ENCODE results near the gene ALG9. TPM values are rescaled to one million over a fixed set of nuclear protein-coding genes. Genes with fewer than 3 reads are reported as not detected.

Gene ALG9
- total RNA-seq, 2 donors from 2014 or later = 25.9 to 60.3 TPM

DNA sequence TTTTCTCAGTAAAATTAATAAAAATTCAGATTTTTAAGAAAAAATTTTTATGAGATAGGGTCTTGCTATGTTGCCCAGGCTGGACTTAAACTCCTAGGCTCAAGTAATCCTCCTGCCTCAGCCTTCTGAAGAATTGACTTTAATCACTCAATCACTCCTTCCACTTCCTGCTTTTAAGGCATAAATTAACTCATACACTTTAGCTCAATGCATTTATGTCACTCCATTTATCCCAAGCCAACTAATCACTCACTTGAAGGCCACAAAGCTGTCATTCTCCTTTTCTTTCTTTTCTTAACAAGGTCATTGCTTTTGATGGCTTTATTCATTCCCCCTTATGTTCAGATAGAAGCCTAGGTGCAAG, 877 bp downstream of the ALG9 start:
- Histone ChIP-seq H3K27me3 (no peaks in the 10 kb centered on the region), H3K4me1 (peaks cover 17% of the 10 kb centered on the region), H3K27ac (peak overlapping the region; percentile 84 to 92 (median 88)), H3K4me3 (peak overlapping the region; percentile 67 to 86), H3K9me3 (no peaks in the 10 kb centered on the region), H3K36me3 (replicated peaks in 1 of 2; ENCODE audit: insufficient read depth in 1 of 2, low read depth in 2 of 2) (peaks cover 0 to 2% of the 10 kb centered on the region in 2 donors)
- ATAC-seq (no peak), DNase-seq (no peak)
- intact Hi-C loops (cut with DNase I) = no loop called here
- TF ChIP-seq POLR2A (IDR thresholded peaks at IDR 0.05) = no peak
- TF ChIP-seq, protein P1, sequence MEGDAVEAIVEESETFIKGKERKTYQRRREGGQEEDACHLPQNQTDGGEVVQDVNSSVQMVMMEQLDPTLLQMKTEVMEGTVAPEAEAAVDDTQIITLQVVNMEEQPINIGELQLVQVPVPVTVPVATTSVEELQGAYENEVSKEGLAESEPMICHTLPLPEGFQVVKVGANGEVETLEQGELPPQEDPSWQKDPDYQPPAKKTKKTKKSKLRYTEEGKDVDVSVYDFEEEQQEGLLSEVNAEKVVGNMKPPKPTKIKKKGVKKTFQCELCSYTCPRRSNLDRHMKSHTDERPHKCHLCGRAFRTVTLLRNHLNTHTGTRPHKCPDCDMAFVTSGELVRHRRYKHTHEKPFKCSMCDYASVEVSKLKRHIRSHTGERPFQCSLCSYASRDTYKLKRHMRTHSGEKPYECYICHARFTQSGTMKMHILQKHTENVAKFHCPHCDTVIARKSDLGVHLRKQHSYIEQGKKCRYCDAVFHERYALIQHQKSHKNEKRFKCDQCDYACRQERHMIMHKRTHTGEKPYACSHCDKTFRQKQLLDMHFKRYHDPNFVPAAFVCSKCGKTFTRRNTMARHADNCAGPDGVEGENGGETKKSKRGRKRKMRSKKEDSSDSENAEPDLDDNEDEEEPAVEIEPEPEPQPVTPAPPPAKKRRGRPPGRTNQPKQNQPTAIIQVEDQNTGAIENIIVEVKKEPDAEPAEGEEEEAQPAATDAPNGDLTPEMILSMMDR (IDR thresholded peaks at IDR 0.05) = no peak

DNA sequence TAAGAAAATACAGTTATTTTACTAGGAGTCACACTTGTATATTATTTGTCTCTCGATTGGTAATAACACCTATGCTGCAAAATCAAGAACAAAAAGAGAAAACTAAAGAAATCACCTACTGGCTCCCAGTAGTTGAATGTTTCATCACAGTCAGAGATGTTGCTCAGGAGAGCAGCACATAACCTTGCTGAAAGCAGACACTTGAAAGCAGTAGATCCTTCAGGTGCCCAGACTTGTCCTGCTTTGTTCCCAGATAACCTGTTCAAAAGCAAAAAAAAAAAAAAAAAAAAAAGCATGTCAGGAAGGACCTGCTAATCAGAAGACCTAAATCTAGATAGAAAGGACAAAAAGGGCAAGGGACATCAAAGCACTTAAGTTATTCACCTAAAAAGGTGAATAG, 1.3 kb downstream of the ALG9 start:
- peak overlapping the region in 1 of 2 donors; percentile 86 for H3K4me3 ChIP-seq
- intact Hi-C loops (cut with DNase I) = no loop called here
- no peak for DNase-seq
- WGBS, 2 donors = 59 to 69% methylated on average over 1 of the region's 1 CpG
- H3K9me3 ChIP-seq = no peaks in the 10 kb centered on the region
- peaks cover 17% of the 10 kb centered on the region for H3K4me1 ChIP-seq
- TF ChIP-seq POLR2A (IDR thresholded peaks at IDR 0.05) = no peak
- TF ChIP-seq, protein P1 (IDR thresholded peaks at IDR 0.05) = no peak
- H3K27me3 ChIP-seq = no peaks in the 10 kb centered on the region
- H3K36me3 ChIP-seq (replicated peaks in 1 of 2; ENCODE audit: insufficient read depth in 1 of 2, low read depth in 2 of 2) = peaks cover 0 to 2% of the 10 kb centered on the region in 2 donors
- ATAC-seq = no peak
- H3K27ac ChIP-seq = peak overlapping the region in 1 of 4 donors; percentile 92

DNA sequence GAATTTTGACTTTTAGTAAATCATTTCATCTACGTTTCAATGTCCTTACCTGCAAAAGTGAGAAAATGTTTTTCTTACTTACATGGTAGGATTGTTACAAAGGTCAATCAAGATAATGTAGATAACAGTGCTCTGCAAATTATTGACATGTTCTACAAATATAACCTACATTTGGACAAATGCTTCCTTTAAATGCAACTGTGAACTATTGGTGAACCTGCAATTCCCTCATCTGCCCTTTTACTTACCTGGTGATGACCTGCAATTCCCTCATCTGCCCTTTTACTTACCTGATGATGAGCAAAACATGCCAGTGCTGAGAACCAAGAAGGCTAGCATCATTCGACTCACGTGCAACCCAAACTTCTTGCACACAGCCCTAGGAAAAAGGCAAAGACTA, 11.1 kb downstream of the ALG9 start:
- Histone ChIP-seq H3K4me3 (no peak overlapping the region), H3K27ac (no peak overlapping the region), H3K36me3 (replicated peaks in 1 of 2; ENCODE audit: insufficient read depth in 1 of 2, low read depth in 2 of 2) (peaks cover 0 to 22% of the 10 kb centered on the region in 2 donors), H3K9me3 (no peaks in the 10 kb centered on the region), H3K4me1 (peaks cover 4% of the 10 kb centered on the region), H3K27me3 (no peaks in the 10 kb centered on the region)
- DNase-seq (no peak), ATAC-seq (no peak)
- WGBS, 2 donors = 72 to 75% methylated on average over 3 of the region's 3 CpGs
- TF ChIP-seq, protein P1 (IDR thresholded peaks at IDR 0.05) = no peak
- no peak for TF ChIP-seq POLR2A (IDR thresholded peaks at IDR 0.05)
- intact Hi-C loops (cut with DNase I) = no loop called here

DNA sequence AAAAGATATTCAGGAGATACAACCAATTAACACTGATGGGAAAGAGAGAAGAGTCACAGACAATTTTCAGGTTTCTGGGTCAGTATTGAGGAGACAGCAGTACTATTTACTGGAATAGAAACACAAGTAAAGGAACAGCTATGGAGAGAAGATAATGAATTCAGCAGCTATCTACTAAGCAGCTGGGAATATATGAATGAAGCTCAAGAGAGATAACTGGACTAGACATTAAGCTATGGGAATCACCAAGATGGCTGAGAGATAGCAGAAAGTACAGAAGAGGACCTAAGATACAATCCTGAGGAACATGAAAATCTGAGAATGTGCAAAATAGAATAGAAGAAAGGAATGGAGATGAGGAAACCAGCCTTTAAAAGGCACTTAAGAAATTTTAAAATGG, 15.9 kb downstream of the ALG9 start:
- TF ChIP-seq, protein P1 (IDR thresholded peaks at IDR 0.05) = no peak
- no peak for TF ChIP-seq POLR2A (IDR thresholded peaks at IDR 0.05)
- Histone ChIP-seq H3K4me3 (no peak overlapping the region), H3K27me3 (no peaks in the 10 kb centered on the region), H3K27ac (no peak overlapping the region), H3K9me3 (no peaks in the 10 kb centered on the region), H3K4me1 (peaks cover 4% of the 10 kb centered on the region), H3K36me3 (replicated peaks in 1 of 2; ENCODE audit: insufficient read depth in 1 of 2, low read depth in 2 of 2) (peaks cover 0 to 15% of the 10 kb centered on the region in 2 donors)
- no peak for DNase-seq
- ATAC-seq = no peak
- intact Hi-C loops (cut with DNase I) = no loop called here

DNA sequence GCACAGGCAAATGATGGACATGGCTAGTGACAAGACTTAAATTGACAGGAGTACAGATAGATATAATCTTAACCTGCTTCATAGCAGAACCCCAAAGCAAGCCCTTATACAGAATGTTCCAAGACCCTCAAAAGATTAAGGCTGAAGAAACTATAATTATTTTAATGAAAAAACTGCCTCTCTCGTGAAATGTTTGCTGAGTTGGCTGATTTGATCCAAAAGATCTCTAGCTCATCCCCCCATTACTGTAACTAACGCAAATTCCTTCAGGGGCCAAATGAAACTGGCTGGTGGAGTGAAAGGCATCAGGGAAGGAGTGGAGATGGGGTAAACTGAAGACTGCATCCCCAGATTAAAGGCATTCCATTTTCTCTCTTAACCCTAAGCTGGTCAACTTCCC, 19.3 kb downstream of the ALG9 start:
- ATAC-seq (no peak), DNase-seq (no peak)
- Histone ChIP-seq H3K4me1 (no peaks in the 10 kb centered on the region), H3K4me3 (no peak overlapping the region), H3K27ac (no peak overlapping the region), H3K9me3 (no peaks in the 10 kb centered on the region), H3K36me3 (replicated peaks in 1 of 2; ENCODE audit: insufficient read depth in 1 of 2, low read depth in 2 of 2) (peaks cover 0 to 9% of the 10 kb centered on the region in 2 donors), H3K27me3 (no peaks in the 10 kb centered on the region)
- no peak for TF ChIP-seq POLR2A (IDR thresholded peaks at IDR 0.05)
- TF ChIP-seq, protein P1 (IDR thresholded peaks at IDR 0.05) = no peak
- intact Hi-C loops (cut with DNase I) = no loop called here
- WGBS, 2 donors = 74 to 82% methylated on average over 2 of the region's 2 CpGs

Data from body of pancreas (tissue), 4 donors.